SK-MEL-5 (cell line): ENCODE data around the gene ICA1. TPM values are rescaled to one million over a fixed set of nuclear protein-coding genes. Genes with fewer than 3 reads are reported as not detected.
"Not testable (repeated sequence)": the region's sequence is repeated elsewhere in the genome, so short reads cannot be mapped to it uniquely, and the experiment has no call there.

Experiments
- DNase-seq: peaks from one replicate; pipeline ENCODE4 v3.0.0-alpha.2; 2016; ENCODE audit warnings: low read depth, low spot score
- in situ Hi-C: cut with HindIII; loops from 2 replicates; pipeline ENCODE4 v1.10.0; 2016; ENCODE audit warnings: low sequenced_read_pairs, high pct_unique_total_duplicates, low pct_unique_long_range_greater_than_20kb
- polyA plus RNA-seq, 2 experiments: library from polyadenylated mRNA; depleted of rRNA; stranded (reverse); fragments of >200 nt; gene quantifications; 2 replicates each; pipeline ENCODE4 v1.2.3, GENCODE V29; 2015
- total RNA-seq: library from RNA; depleted of rRNA; stranded (reverse); fragments of >200 nt; shearing (Covaris generic); gene quantifications from 2 replicates; pipeline ENCODE4 v1.2.3, GENCODE V29; 2014; rRNA removed

The ICA1 gene
- 1.7 and 2.3 TPM in 2 replicates for total RNA-seq
- polyA plus RNA-seq (2015; cell fraction: cytosol; rRNA removed): 1.6 and 2.9 TPM in 2 replicates
- 9.5 and 21.9 TPM in 2 replicates for polyA plus RNA-seq (2015; cell fraction: nucleus; rRNA removed)

DNA sequence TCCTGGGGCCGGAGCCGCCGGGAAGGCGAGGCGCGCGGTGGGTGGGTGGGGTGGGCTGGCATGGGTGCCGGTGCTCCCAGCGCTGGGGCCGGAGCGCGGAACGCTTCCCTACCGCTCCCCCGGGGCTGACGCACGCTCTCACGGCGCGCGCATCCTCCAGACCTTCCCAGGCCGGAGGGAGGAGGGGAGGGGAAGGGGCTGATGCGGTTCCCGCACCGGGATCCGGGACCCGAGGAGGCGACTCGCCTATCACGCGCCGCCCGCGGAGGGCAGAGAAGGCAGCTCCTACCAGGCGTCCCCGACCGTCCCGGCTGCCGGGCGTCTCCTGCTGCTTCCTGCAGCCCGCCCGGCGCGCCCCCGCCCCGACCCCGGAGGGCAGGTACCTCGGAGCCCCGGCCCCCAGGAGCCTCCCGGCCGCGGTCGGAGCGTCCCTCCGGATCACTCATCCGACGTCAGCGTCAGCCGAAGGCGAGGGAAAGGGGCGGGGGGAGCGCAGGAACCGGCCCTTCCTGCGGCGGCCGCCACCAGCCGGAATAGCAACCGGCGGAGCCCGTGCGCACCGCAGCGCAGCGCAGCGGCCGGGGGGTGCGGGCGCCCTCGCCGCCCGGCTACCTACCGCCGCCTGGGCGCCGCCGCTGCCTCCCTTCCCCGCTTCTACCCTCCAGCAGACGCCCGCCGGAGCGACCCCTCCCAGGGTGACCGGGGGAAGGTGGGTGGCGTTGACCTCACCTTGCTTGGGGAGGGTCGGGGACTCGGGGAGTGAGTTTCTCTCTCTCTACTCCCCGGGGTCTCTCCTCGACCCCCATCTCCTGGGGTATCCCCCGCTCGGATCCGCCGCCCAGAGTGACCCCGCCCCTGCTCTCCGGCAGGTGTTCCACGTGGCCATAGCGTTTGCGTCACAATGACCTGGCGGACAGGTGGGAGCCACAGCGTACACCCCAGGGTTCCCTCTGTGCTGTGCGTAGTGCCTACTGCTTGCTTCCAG lies at the start of gene ICA1:
ICA1 (minus strand) TSS at position 457 of the 985 bp plus-strand sequence. CDS start 26,241 bp downstream, outside the sequence.
- peak; percentile 52 for DNase-seq
- in situ Hi-C loops: no loop called here

DNA sequence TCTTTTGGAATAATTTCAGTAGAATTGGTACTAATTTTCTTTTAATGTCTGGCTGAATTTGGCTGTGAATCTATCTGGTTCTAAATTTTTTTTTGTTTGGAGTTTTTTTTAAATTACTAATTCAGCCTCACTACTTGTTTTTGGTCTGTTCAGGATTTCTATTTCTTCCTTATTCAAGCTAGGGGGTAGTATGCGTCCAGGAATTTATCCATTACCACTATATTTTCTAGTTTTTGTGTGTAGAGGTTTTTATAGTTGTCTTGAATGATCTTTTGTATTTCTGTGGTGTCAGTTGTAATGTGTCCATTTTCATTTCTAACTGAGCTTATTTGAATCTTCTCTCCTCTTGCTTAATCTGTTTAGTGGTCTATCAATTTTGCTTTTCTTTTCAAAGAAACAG lies 48.9 kb upstream of the ICA1 start:
- no peak for DNase-seq

DNA sequence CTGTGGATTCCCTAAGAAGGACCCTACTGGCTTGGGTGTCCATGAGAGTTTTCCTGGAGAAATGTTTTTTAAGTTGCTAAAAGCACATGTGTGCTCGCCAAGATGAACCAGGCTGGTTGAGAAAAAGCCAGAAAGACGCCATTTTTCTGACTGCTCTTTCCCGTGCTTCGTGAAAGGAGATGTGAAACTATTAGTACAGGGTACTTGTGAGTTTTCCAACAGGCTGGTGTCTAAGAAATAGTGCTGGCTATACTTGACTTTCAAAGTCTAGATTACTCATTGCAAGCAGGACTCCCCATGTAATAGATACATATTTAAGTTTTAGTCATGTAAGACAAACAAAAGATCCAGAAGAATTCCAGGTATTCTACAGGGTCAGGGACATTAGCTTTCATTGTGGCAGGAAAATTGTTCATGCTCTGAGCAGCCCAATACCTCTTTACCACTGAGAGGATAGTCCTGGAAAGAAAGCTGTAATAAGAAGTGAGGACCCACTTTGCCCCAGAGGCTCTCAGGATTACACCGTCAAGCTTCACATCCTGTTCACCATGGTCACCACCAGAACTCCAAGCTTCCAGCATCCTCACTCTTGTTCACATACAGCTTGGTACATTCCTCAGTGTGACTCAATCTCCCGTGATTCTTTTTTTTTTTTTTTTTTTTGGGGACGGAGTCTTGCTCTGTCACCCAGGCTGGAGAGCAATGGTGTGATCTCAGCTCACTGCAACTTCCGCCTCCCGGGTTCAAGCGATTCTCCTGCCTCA lies 43.8 kb upstream of the ICA1 start:
- DNase-seq: no peak

More for the DNA sequence above, 48.9 kb upstream of the ICA1 start:
- in situ Hi-C loops: no loop called here

DNA sequence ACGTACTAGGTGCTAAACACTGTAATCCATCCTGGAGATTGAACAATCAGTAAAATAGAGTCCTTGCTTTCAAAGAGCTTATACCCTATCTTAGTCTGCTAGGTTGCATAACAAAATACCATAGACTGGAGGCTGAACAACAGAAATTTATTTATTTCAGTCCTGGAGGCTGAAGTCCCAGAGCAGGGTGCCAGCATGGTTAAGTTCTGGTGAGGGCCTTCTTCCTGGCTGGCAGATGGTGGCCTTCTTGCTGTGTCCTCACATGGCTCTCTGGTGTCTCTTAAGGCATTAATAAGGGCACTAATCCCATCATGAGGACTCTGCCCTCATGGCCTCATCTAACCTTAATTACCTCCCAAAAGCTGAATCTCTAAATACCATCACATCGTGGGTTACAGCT lies 43.1 kb upstream of the ICA1 start:
- in situ Hi-C loops: no loop called here
- no peak for DNase-seq

More for the DNA sequence above, 43.8 kb upstream of the ICA1 start:
- in situ Hi-C loops: no loop called here

DNA sequence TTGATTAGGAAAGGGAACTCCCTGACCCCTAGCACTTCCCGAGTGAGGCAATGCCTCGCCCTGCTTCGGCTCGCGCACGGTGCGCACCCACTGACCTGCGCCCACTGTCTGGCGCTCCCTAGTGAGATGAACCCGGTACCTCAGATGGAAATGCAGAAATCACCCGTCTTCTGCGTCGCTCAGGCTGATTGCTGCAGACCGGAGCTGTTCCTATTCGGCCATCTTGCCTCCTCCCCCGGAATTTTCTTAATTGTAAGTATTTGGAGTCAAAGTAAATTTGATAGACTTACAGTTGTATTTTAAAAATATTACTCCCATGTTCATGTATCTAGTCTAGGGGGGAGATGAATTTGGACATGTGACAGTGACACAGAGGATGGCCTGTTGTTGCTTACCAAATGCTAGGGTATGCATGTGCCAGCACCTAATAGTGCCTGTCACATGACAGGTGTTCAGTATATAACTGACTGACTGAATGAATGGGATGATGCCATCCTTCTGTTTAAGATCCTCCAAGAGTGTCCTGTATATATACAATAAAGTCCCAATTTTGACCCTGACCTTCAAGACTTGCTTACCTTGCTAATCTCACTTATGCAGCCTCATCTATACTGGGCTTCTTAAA lies 42.0 kb upstream of the ICA1 start:
- in situ Hi-C loops: no loop called here
- DNase-seq: no peak

DNA sequence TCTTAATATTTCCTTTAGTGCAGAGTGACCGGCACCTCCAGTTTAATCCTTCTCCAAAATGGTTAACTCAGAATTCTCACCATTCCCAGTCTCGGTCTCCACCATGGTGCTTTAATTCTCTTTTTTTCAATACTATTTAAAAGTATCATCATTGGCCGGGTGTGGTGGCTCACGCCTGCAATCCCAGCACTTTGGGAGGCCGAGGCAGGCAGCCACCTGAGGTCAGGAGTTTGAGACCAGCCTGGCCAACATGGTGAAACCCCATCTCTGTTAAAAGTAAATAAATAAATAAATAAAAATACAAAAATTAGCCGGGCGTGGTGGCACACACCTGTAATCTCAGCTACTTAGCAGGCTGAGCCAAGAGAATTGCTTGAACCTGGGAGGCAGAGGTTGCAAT lies 35.1 kb upstream of the ICA1 start:
- in situ Hi-C loops, DNase-seq: not testable (repeated sequence)

DNA sequence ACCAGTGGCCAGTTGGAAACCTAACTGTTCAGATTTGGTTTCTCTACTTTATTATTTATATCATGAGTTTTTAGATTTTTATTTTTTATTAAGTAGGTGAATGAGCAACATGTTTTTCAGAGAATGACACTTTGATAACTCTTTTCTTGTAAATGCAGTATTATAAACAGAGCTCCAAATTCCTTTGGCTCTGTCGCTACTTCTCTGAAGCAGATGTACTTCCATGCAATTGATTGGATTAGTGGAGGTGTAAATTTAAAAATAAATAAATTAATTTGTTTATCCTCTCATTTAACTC lies 34.3 kb upstream of the ICA1 start:
- DNase-seq: no peak
- in situ Hi-C loops: no loop called here

DNA sequence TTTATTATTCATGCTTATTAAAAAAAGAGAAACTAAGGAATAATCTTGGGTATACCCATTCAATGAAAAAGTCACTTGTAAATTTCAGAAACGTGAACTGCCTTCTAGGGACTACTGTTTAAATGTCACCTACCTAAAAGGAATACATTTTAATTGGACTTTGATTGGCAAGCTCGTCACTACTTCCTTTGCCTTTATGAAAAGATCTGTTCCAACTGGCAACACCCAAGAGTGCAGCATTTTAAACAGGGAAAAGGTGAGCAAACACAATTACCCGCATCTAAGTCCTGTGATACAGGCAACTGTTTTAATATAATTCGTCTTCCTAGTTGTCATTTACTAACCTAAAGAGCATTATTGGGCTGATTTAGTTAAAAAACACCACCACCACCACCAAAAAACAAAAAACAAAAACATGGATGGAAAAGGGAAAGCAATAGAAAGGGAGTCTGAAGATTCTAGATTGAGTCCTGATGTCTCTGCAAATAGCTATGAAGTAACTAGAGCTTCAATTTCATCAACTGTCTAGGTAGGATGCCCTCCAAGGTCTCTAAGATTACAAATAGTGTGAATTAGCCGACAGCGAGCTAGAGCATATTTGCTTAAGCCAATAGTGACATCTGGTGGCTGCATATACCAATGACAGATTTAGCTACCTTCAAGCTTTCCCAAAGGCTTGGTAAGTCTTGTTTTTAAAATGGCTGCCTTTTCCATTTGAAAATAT lies 33.8 kb upstream of the ICA1 start:
- peak; percentile 93 for DNase-seq
- in situ Hi-C loops: no loop called here

DNA sequence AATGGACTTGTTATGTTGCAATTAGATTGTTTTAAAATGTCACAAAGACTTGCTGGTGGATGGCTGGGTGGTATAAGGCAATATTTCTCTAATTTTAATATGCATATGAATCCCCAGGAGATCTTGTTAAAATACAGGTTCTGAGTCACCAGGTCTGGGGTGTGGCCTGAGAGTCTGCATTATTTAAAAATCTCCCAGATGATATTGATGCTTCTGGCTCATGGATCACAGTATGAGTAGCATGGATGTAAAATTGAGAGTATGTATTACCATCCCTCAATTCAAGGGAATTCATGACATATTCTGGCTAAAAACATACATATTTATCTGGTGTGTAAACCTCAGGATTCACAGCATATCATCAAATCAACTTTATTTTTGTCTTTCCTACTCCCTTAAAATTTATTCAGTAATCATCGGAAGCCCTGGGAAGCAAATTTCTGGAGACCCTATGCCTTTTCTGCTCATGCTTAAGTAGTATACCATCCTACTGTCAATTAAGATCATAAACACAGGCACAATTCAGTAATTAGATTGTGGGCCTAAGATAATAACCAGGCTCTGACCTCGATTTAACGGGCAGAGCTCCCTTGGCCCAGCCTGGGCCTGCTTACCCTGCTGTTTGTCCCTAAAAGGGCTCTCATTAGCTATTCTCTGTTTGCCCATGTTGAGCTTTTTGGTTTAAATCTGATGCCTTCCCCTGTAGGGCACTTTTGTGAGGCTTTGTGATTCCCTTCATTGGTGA lies 29.6 kb upstream of the ICA1 start:
- in situ Hi-C loops: no loop called here
- no peak for DNase-seq

DNA sequence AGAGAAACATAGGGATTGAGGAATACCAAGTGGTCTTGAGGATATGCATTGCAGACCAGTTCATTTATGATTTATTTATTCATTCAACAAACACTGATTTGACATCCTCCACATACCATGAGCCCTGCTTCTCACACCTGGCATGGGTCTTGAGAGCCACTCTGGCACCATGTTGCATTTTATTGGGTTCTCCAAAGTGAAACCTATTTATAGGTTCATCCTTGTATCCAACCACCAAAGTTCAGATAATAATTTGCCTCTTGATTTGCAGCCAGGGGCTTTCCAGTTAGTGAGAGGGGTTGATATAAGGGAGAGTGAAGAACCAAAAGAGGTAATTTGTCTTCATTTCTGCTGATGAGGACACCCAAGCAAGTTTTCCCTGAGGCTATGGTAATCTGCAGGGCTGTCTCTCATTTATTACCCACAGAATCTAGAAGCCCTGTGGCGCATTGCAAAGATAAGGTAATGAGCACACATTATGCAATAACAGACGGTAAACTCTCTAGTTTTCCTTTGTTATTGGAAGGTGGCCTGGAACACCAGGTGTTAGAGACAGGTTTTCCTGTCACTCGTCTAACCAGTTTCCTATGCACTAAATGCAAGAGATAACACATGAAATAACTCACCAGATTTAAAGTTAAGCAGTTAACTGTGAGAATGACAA lies 28.8 kb upstream of the ICA1 start:
- DNase-seq: no peak
- in situ Hi-C loops: no loop called here

DNA sequence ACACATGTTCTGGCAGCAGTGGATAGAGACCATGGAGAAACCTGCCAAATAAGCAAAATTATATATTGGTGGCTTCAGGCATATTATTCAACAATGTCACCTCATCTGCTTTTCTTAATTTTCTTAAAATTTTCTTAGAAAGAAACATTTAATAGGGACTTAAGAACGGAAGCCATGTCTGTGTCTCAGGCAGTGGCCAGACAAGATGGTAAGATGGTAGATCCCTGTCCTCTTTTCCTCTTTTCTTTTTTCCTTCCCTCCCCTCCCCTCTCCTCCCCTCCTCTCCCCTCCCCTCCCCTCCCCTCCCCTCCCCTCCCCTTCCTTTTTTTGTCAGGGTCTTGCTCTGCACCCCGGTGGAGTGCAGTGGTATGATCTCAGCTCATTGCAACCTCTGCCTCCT lies 24.2 kb upstream of the ICA1 start:
- in situ Hi-C loops: no loop called here
- DNase-seq: no peak

DNA sequence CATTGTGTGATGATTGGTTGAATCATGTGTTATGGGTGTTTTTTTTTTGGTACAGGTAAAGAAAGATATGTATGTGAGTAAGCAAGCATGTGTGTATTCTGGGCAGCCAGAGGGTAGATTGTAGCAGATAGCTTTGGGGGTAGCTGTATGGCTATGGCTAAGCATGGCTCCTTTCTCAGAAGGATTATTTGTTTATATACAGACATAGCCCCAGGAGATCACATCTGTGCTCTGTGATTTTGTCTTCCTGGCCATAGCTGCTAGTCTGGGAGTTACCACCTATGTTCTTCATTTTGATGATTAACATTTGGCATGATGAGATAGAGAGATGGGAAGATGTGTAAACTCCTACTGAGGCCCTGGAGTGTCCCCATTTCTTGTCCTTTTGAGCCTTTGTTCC lies 23.2 kb upstream of the ICA1 start:
- in situ Hi-C loops: no loop called here
- DNase-seq: no peak

DNA sequence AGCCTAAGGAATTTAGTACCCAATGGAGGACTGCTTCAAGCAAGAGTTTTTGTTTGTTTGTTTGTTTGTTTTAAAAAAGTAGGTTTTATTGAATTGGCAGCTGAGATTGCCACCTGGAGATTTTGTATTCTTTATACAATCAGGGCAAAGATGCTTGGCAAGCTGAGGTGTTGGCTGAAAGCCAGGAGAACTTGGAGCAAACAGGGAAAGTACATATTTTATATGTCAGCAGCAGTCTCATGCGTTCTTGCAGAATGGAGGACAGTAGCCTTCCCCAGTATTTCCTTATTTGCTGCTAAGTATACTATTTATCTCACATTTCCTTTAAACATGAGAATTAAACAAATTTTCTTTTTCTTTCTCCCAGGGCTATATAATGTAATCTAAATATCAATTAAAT lies 22.6 kb upstream of the ICA1 start:
- in situ Hi-C loops: no loop called here
- DNase-seq: no peak

DNA sequence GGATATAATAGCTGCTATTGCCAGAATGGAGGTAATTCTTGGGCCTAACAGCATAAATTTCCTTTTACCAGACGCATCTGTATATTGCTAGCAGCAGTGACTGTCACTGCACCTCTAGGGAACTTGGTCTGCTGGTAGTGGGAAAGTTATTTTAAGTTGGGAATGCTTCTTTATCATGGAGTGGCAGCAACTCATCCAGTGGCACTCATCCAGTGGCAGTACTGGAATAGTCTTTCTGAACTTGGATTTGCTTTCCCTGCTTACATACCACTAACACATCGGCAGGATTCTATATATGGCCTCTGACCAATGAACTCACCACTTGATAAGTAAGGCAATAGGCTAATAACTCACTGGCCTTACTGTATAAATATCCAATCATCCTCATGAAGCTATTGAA lies 22.0 kb upstream of the ICA1 start:
- in situ Hi-C loops: no loop called here
- DNase-seq: no peak

DNA sequence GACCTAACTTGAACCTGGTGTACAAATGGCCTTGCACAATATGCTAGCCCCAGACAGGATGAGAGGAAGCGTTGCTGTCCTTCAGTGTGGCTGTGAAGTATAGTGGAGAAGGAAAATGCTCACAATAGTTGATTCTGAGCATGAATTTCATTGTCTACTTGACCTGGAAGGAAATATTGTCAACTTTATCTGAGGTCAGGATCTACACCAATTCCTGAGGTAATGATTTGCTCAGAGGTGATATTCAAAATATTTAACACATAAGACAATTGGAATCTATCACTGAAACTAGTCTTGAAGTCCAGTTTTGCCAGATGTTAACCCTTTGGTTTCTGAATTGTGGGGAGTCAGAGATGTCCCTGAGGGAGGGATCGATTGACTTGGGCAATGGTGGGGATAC lies 20.9 kb upstream of the ICA1 start:
- no peak for DNase-seq
- in situ Hi-C loops: no loop called here

DNA sequence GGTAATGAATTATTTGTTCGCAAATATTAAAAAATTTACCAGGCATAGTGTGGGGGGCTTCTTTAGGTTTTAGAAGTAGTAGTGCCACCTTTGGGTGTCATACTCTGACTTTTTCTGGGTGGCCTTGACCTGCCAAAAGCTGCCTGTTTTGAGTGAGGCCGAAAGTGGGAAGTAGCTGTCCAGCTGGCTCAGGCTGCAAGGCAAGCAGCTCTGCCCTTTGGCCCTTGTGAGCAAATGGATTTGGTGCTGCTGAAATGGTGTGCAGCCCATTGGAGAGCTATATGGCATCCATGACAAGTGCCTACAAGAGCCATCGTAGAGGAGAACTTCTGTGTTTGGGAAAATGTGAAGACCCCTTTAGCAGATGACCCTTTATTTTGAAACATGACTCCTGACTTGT lies 20.2 kb upstream of the ICA1 start:
- DNase-seq: no peak
- in situ Hi-C loops: no loop called here
